A549 (cell line): ENCODE measurements around the gene CTNNBIP1. TPM values are rescaled to one million over a fixed set of nuclear protein-coding genes. Genes with fewer than 3 reads are reported as not detected.

ENCODE experiments used
- ATAC-seq, 2 experiments: fragments of 200-7000 bp in 1 of 2; fragments of >200 bp in 1 of 2; cut with Nextera tagmentation in 1 of 2; cut with Tn5 transposase in 1 of 2; 3 replicates each; pipeline versions ENCODE4 v1.8.0 to v1.9.1; 2018 to 2020; ENCODE audit warnings: mild to moderate bottlenecking in 1 of 2, moderate library complexity in 1 of 2
- CTCF ChIA-PET: fragments of 300-600 bp; sonication (Branson Sonifier 250); formaldehyde crosslinking; extraction: SDS; loops from one replicate; lab custom pipeline; 2021; ENCODE audit warnings: antibody characterized with exemption, inconsistent platforms; lab: Yijun Ruan, JAX
- POLR2A ChIA-PET: fragments of 350-600 bp; formaldehyde crosslinking; extraction: SDS; loops from one replicate; lab custom pipeline; 2021; ENCODE audit warnings: antibody characterized with exemption, inconsistent platforms; lab: Yijun Ruan, JAX
- DNase-seq, 2 experiments: peaks; one replicate each; pipeline versions ENCODE4 v3.0.0 to v3.0.0-alpha.2; 2011 to 2016; ENCODE audit warnings: low read depth in 1 of 2, low spot score in 1 of 2
- FAIRE-seq: peaks from 2 replicates; lab custom pipeline; 2011; peaks lifted over from hg19 to GRCh38; lab: Jason Lieb, UNC
- H3K27ac ChIP-seq, 2 experiments: fragments of >200 bp; sonication (Bioruptor Twin); formaldehyde crosslinking; 3 replicates each; pipeline ENCODE4 v1.5.1; 2016 to 2017
- H3K4me1 ChIP-seq: fragments of >200 bp; sonication (Bioruptor Twin); formaldehyde crosslinking; 3 replicates; pipeline ENCODE4 v1.6.1; 2016
- H3K4me2 ChIP-seq: fragments of >200 bp; sonication (Bioruptor Twin); formaldehyde crosslinking; 3 replicates; pipeline ENCODE4 v1.6.1; 2016
- H3K4me3 ChIP-seq: fragments of >200 bp; sonication (Bioruptor Twin); formaldehyde crosslinking; 3 replicates; pipeline ENCODE4 v1.5.1; 2016
- H3K9me3 ChIP-seq: fragments of >200 bp; sonication (Bioruptor Twin); formaldehyde crosslinking; 3 replicates; pipeline ENCODE4 v1.6.1; 2016
- CBX2 ChIP-seq: fragments of 200-600 bp; sonication (generic); IDR thresholded peaks from 2 replicates; pipeline ENCODE4 v1.6.1; 2016; ENCODE audit warnings: low read depth, mild to moderate bottlenecking, borderline replicate concordance
- CHD4 ChIP-seq: fragments of 200-600 bp; sonication (generic); IDR thresholded peaks from 2 replicates; pipeline ENCODE4 v1.6.1; 2016; ENCODE audit warnings: antibody characterized with exemption, mild to moderate bottlenecking, borderline replicate concordance
- EP300 ChIP-seq, 2 experiments: fragments of >200 bp; sonication (Bioruptor Twin); formaldehyde crosslinking; IDR thresholded peaks; 2 replicates in 1 of 2; 3 replicates in 1 of 2; pipeline ENCODE4 v1.6.1; 2016 to 2017
- ESRRA ChIP-seq: fragments of 150-350 bp; IDR thresholded peaks from 2 replicates; pipeline ENCODE4 v1.6.1; 2014; ENCODE audit warnings: mild to moderate bottlenecking, low read length, borderline replicate concordance
- FOSB ChIP-seq: fragments of 250-450 bp; sonication (Bioruptor Pico); IDR thresholded peaks from 2 replicates; pipeline ENCODE4 v1.5.0; 2020; ENCODE audit warnings: mild to moderate bottlenecking, moderate library complexity
- FOSL2 ChIP-seq, 2 experiments: fragments of 450-650 bp in 1 of 2; fragments of >200 bp in 1 of 2; sonication (Bioruptor Twin) in 1 of 2; formaldehyde crosslinking; IDR thresholded peaks; 2 replicates each; pipeline versions ENCODE4 v1.5.0 to v1.6.1; 2016 to 2020; ENCODE audit warnings: mild to moderate bottlenecking in 1 of 2, moderate library complexity in 1 of 2
- HDAC2 ChIP-seq: fragments of 200-600 bp; sonication (generic); IDR thresholded peaks from 2 replicates; pipeline ENCODE4 v1.6.1; 2016
- HOXB5 ChIP-seq: fragments of 250-450 bp; sonication (Bioruptor Pico); IDR thresholded peaks from 2 replicates; pipeline ENCODE4 v1.5.0; 2020; ENCODE audit warnings: mild to moderate bottlenecking, moderate library complexity
- MAFK ChIP-seq: fragments of 450-650 bp; IDR thresholded peaks from 2 replicates; pipeline ENCODE4 v1.6.1; 2014; ENCODE audit not compliant: partially characterized antibody
- PHF8 ChIP-seq: fragments of 200-600 bp; sonication (generic); IDR thresholded peaks from 2 replicates; pipeline ENCODE4 v1.6.1; 2016; ENCODE audit warnings: low read depth, mild to moderate bottlenecking, antibody characterized with exemption, moderate library complexity, borderline replicate concordance
- POLR2A ChIP-seq: IDR thresholded peaks from 2 replicates; pipeline ENCODE4 v1.6.1; 2012; ENCODE audit warnings: mild to moderate bottlenecking, low read length
- POLR2AphosphoS2 ChIP-seq: conservative IDR thresholded peaks from 2 replicates; pipeline ENCODE4 v1.6.1; 2012; ENCODE audit warnings: low read length, improper control_type of control experiment, inconsistent platforms
- RAD21 ChIP-seq, 2 experiments: fragments of >200 bp in 1 of 2; sonication (Bioruptor Twin) in 1 of 2; formaldehyde crosslinking in 1 of 2; IDR thresholded peaks in 1 of 2; conservative IDR thresholded peaks in 1 of 2; 2 replicates in 1 of 2; 3 replicates in 1 of 2; pipeline ENCODE4 v1.6.1; 2012 to 2018; ENCODE audit warnings: inconsistent platforms in 1 of 2
- RNF2 ChIP-seq: fragments of 200-600 bp; sonication (generic); IDR thresholded peaks from 2 replicates; pipeline ENCODE4 v1.6.1; 2016; ENCODE audit warnings: low read depth, mild to moderate bottlenecking, antibody characterized with exemption, moderate library complexity, borderline replicate concordance
- SMC3 ChIP-seq: fragments of >200 bp; sonication (Bioruptor Twin); formaldehyde crosslinking; IDR thresholded peaks from 3 replicates; pipeline ENCODE4 v1.6.1; 2018; ENCODE audit warnings: inconsistent platforms
- SREBF2 ChIP-seq: fragments of 450-650 bp; IDR thresholded peaks from 2 replicates; pipeline ENCODE4 v1.6.1; 2014; ENCODE audit warnings: mild to moderate bottlenecking, moderate library complexity
- ZSCAN20 ChIP-seq: fragments of 250-450 bp; sonication (Bioruptor Pico); IDR thresholded peaks from 2 replicates; pipeline ENCODE4 v1.8.0; 2022; ENCODE audit warnings: mild to moderate bottlenecking, moderate library complexity
- WGBS: methylation state at CpG from one replicate; pipeline ENCODE4 v1.1.6; 2017; ENCODE audit errors: missing lambda C conversion rate; 5-methylcytosine and 5-hydroxymethylcytosine counted together
- polyA plus RNA-seq, 4 experiments: library from polyadenylated mRNA; depleted of rRNA in 3 of 4; stranded (reverse); fragments of >200 nt; fragmentation: RNase III in 1 of 4; extraction: RNeasy Plus Mini Kit Qiagen cat#74134 plus additional on column Dnase treatment in 1 of 4; gene quantifications; 2 replicates in 3 of 4; 3 replicates in 1 of 4; pipeline ENCODE4 v1.2.3, GENCODE V29; 2011 to 2017
- TF ChIP-seq, protein P1 (sequence below): fragments of >200 bp; sonication (Bioruptor Twin); formaldehyde crosslinking; IDR thresholded peaks from 2 replicates; pipeline ENCODE4 v1.6.1; 2016
- TF ChIP-seq, protein P2 (sequence below): fragments of 450-650 bp; IDR thresholded peaks from 2 replicates; pipeline ENCODE4 v1.6.1; 2014; ENCODE audit warnings: antibody characterized with exemption

The CTNNBIP1 gene
- polyA plus RNA-seq, 2 of the 4 experiments (the other 2 are of a cell fraction), result 5.6 to 10.4 TPM

DNA sequence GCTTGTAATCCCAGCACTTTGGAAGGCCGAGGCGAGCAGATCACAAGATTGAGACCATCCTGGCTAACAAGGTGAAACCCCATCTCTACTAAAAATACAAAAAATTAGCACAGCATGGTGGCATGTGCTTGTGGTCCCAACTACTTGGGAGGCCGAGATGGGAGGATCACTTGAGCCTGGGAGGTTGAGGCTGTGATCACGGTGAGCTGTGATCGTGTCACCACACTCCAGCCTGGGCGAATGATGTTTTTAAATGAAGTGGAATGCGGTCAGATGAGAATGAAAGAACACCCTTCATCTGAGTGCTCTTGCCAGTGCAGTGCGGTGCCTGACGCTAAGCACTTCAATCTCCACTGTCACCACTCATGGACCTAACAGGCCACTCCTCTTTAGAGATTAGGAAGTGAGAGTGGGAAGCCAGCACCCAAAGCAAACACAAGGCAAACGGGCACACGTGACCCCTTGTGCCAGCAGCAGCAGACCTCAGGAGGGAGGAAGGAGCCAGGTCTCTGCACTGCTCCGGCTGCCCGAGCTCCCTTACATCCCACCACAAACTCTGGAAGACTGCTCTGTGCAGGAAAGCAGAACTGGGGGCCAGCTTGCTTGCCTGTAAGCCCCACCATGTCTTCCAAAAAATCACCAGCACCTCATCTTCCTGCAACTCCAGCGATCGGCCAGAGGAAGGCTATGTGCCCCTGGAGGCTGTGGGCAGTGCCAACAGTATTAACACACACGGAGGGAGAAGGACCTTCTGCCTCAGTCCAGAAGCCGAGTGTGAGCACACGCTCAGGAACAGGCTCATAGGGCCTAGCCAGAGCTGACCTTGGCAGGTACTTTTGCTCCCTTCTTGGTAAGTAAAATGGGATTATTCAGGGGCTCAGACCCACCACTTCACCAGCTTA is 9.7 kb downstream of the CTNNBIP1 start (continued):
- TF ChIP-seq HOXB5, result no peak
- no peak for TF ChIP-seq CHD4

DNA sequence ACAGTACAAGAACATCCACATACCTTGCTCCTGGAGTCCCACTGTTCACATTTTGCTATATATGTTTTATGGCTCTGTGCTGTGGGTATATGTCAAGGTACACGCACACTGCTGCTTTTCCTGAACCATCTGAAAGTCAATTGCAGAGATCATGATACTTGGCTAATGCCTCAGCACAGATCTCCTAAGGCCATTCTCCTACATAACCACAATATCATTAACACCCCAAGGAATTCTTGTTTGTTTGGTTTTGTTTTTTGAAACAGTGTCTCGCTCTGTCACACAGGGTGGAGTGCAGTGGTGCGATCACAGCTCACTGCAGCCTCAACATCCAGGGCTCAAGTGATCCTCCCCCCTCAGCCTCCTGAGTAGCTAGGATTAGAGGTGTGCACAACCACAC is 16.0 kb downstream of the CTNNBIP1 start:
- POLR2A ChIA-PET, result no interaction called here
- H3K4me2 ChIP-seq, result no peak overlapping the region
- no peak for DNase-seq
- no peak overlapping the region for H3K4me3 ChIP-seq
- peaks cover 19% of the 10 kb centered on the region for H3K4me1 ChIP-seq
- TF ChIP-seq PHF8 (no peak), ESRRA (no peak), SREBF2 (no peak), POLR2AphosphoS2 (no peak), HDAC2 (no peak), SMC3 (no peak), EP300 (IDR thresholded peaks at IDR 0.05) (no peak), RNF2 (no peak), ZSCAN20 (CRISPR knock-in tag) (no peak), POLR2A (no peak), RAD21 (conservative IDR thresholded peaks at IDR 0.05 in 1 of 2, IDR thresholded peaks at IDR 0.05 in 1 of 2) (no peak), FOSB (CRISPR knock-in tag) (no peak)
- TF ChIP-seq, protein P1, sequence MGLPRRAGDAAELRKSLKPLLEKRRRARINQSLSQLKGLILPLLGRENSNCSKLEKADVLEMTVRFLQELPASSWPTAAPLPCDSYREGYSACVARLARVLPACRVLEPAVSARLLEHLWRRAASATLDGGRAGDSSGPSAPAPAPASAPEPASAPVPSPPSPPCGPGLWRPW, result no peak
- TF ChIP-seq, protein P2, sequence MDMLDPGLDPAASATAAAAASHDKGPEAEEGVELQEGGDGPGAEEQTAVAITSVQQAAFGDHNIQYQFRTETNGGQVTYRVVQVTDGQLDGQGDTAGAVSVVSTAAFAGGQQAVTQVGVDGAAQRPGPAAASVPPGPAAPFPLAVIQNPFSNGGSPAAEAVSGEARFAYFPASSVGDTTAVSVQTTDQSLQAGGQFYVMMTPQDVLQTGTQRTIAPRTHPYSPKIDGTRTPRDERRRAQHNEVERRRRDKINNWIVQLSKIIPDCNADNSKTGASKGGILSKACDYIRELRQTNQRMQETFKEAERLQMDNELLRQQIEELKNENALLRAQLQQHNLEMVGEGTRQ, result no peak
- no peak for FAIRE-seq
- CTCF ChIA-PET, result interaction anchor here (0.6 to 1.8 kb wide), 7 partner anchors 8 to 207 kb away, joined by 3 to 6 read pairs (median 4); partner anchors contain the start of genes LZIC and NMNAT1
- WGBS, result 77% methylated on average over 3 of the region's 3 CpGs
- H3K9me3 ChIP-seq, result no peaks in the 10 kb centered on the region
- no peak for ATAC-seq
- H3K27ac ChIP-seq, result no peak overlapping the region

DNA sequence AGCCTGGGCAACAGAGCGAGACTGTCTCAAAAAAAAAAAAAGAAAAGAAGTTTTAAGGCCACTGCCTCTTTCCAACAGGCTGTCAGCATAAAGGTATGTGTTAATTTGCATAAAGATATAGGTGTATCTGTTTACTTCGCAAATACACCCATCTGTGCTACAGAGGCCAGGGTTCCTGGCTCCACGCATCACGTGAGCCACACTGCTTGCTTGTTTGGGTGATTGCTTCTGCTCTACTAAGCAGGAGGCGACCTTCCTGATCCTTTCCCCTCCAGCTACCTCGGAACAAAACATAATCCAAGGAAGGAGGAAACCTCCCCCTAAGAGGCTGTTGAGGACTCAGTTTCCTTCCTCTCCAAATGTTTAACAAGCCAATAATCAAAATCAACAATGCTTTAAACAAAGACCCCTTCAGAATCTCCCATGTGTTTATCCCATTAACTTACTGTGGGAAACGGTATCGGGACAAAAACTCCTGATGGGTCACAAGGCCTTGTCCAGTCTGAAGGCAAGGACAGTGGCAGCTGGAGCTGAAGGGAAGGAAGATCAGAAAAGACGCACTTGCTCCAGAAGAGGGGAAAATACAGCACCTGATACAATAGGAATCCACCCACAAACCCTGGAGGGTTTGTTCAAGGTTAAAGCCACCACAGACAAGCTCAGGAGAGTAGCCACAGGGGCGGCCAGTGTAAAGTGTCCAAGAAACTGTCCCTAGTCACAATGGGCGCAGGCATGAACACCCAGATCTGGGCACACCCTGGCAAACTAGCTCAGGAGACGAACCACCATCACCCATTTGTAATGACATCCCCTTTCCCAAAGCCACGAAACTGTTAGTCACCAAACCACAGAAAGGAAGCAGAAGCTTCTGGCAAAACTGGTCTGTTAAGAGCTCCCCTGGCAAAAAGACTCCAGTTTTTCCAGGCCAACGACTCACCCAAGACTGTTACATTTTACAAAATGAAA is 17.2 kb downstream of the CTNNBIP1 start:
- no peak overlapping the region for H3K4me2 ChIP-seq
- ATAC-seq (no peak), DNase-seq (no peak), FAIRE-seq (no peak)
- no peak for TF ChIP-seq FOSL2 (IDR thresholded peaks at IDR 0.05)
- TF ChIP-seq FOSL2 (CRISPR knock-in tag; IDR thresholded peaks at IDR 0.05), result no peak
- no peak for TF ChIP-seq CBX2
- no peak for TF ChIP-seq MAFK
- WGBS, result 76% methylated on average over 14 of the region's 14 CpGs
- H3K4me3 ChIP-seq, result no peak overlapping the region
- H3K4me1 ChIP-seq, result peaks cover 19% of the 10 kb centered on the region
- peak overlapping the region in 1 of 2 experiments; percentile 34; a peak in 2 of 6 replicates for H3K27ac ChIP-seq
- ChIA-PET POLR2A (interaction anchor here (0.8 kb wide), 1 partner anchor 12 kb away, joined by 3 read pairs; no protein-coding TSS in a partner anchor), CTCF (interaction anchor here (0.5 to 2.3 kb wide), 9 partner anchors 9 to 87 kb away, joined by 3 to 9 read pairs (median 4); partner anchors contain the start of genes LZIC and NMNAT1)
- no peaks in the 10 kb centered on the region for H3K9me3 ChIP-seq
